Neural progenitor cell (in vitro differentiated cells): ENCODE results near the gene MSI2. TPM values are rescaled to one million over a fixed set of nuclear protein-coding genes. Genes with fewer than 3 reads are reported as not detected.

Source experiments
- DNase-seq: peaks from one replicate; pipeline ENCODE4 v3.0.0-alpha.2; 2016; ENCODE audit warnings: low spot score
- H2AFZ ChIP-seq: fragments of 200-600 bp; sonication (generic); replicated peaks from 2 replicates; pipeline ENCODE4 v1.6.1; 2016; ENCODE audit warnings: antibody characterized with exemption
- H3F3A ChIP-seq: fragments of 200-600 bp; sonication (generic); 2 replicates; pipeline ENCODE4 v1.6.1; 2016; ENCODE audit warnings: antibody characterized with exemption, low read depth
- H3K27ac ChIP-seq: fragments of 200-600 bp; sonication (generic); 2 replicates; pipeline ENCODE4 v1.5.1; 2016; ENCODE audit warnings: mild to moderate bottlenecking
- H3K27me3 ChIP-seq: fragments of 200-600 bp; sonication (generic); 2 replicates; pipeline ENCODE4 v1.6.1; 2016; ENCODE audit warnings: mild to moderate bottlenecking, moderate library complexity
- H3K36me3 ChIP-seq: fragments of 200-600 bp; sonication (generic); 2 replicates; pipeline ENCODE4 v1.5.1; 2016
- H3K4me1 ChIP-seq: fragments of 200-600 bp; sonication (generic); 2 replicates; pipeline ENCODE4 v1.6.1; 2016; ENCODE audit warnings: mixed run types
- H3K4me2 ChIP-seq: fragments of 200-600 bp; sonication (generic); 2 replicates; pipeline ENCODE4 v1.6.1; 2016
- H3K4me3 ChIP-seq: fragments of 200-600 bp; sonication (generic); 2 replicates; pipeline ENCODE4 v1.5.1; 2016
- H3K79me2 ChIP-seq: fragments of 200-600 bp; sonication (generic); 2 replicates; pipeline ENCODE4 v1.6.1; 2016; ENCODE audit warnings: low read depth
- H3K9ac ChIP-seq: fragments of 200-600 bp; sonication (generic); 2 replicates; pipeline ENCODE4 v1.6.1; 2016
- H3K9me3 ChIP-seq: fragments of 200-600 bp; sonication (generic); 2 replicates; pipeline ENCODE4 v1.5.1; 2016; ENCODE audit warnings: low read depth
- H4K20me1 ChIP-seq: fragments of 200-600 bp; sonication (generic); 2 replicates; pipeline ENCODE4 v1.6.1; 2016; ENCODE audit warnings: low read depth
- H3K27ac Mint-ChIP-seq: 3 replicates; pipeline ENCODE4 v1.8.0; 2021; ENCODE audit warnings: mixed read lengths
- H3K27me3 Mint-ChIP-seq: 2 replicates; pipeline ENCODE4 v1.8.0; 2022; ENCODE audit warnings: low read depth, mild to moderate bottlenecking, inconsistent platforms, moderate library complexity, mixed read lengths; ENCODE audit not compliant: insufficient read depth
- H3K36me3 Mint-ChIP-seq: 3 replicates; pipeline ENCODE4 v1.8.0; 2021; ENCODE audit warnings: mixed read lengths
- H3K4me1 Mint-ChIP-seq: 3 replicates; pipeline ENCODE4 v1.8.0; 2021; ENCODE audit warnings: mixed read lengths
- H3K4me3 Mint-ChIP-seq: 3 replicates; pipeline ENCODE4 v1.8.0; 2021; ENCODE audit warnings: mild to moderate bottlenecking, moderate library complexity, mixed read lengths
- H3K9me3 Mint-ChIP-seq: 3 replicates; pipeline ENCODE4 v1.8.0; 2020; ENCODE audit warnings: mixed read lengths
- EZH2 ChIP-seq: fragments of 200-600 bp; sonication (generic); IDR thresholded peaks from 2 replicates; pipeline ENCODE4 v1.6.1; 2017; ENCODE audit warnings: antibody characterized with exemption, mild to moderate bottlenecking, moderate library complexity
- EZH2phosphoT487 ChIP-seq: fragments of 200-600 bp; sonication (generic); IDR thresholded peaks from 2 replicates; pipeline ENCODE4 v1.6.1; 2017; ENCODE audit warnings: antibody characterized with exemption
- total RNA-seq: library from RNA; depleted of rRNA; stranded (reverse); fragments of >200 nt; gene quantifications from 2 replicates; pipeline ENCODE4 v1.2.3, GENCODE V29; 2015; ENCODE audit warnings: low replicate concordance
- TF ChIP-seq, protein P1 (sequence below): fragments of 200-600 bp; sonication (generic); IDR thresholded peaks from 2 replicates; pipeline ENCODE4 v1.5.1; 2017; ENCODE audit warnings: antibody characterized with exemption, mild to moderate bottlenecking

Gene MSI2
- total RNA-seq, 1 donor from 2014 or later, result 96.9 TPM

DNA sequence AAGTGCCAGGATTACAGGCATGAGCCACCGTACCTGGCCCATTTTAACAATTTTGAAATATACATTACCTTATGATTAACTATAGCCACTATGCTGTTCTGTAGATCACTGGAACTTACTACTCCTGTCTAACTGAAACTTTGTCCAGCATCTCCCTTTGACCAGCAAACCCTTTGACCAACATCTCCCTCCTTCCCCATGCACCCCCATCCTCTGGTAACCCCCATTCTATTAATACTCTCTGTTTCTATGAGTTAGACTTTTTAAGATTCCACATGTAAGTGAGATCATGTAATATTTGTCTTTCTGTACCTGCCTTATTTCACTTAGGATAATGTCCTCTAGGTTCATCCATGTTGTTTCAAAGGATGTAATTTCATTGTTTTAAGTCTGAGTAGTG is 178.0 kb downstream of the MSI2 start:
- H3K9me3 ChIP-seq, result no peaks in the 10 kb centered on the region
- H3K4me1 Mint-ChIP-seq, result peaks cover 71% of the 10 kb centered on the region
- no peaks in the 10 kb centered on the region for H3K27me3 Mint-ChIP-seq
- TF ChIP-seq EZH2phosphoT487 (no peak), EZH2 (no peak)
- TF ChIP-seq, protein P1, sequence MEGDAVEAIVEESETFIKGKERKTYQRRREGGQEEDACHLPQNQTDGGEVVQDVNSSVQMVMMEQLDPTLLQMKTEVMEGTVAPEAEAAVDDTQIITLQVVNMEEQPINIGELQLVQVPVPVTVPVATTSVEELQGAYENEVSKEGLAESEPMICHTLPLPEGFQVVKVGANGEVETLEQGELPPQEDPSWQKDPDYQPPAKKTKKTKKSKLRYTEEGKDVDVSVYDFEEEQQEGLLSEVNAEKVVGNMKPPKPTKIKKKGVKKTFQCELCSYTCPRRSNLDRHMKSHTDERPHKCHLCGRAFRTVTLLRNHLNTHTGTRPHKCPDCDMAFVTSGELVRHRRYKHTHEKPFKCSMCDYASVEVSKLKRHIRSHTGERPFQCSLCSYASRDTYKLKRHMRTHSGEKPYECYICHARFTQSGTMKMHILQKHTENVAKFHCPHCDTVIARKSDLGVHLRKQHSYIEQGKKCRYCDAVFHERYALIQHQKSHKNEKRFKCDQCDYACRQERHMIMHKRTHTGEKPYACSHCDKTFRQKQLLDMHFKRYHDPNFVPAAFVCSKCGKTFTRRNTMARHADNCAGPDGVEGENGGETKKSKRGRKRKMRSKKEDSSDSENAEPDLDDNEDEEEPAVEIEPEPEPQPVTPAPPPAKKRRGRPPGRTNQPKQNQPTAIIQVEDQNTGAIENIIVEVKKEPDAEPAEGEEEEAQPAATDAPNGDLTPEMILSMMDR, result no peak
- H3K4me1 ChIP-seq, result peaks cover 24% of the 10 kb centered on the region
- H3K36me3 ChIP-seq, result no peaks in the 10 kb centered on the region
- H3K4me3 ChIP-seq, result no peak overlapping the region
- no peak overlapping the region for H3K9ac ChIP-seq
- peaks cover 100% of the 10 kb centered on the region for H3K79me2 ChIP-seq
- no peaks in the 10 kb centered on the region for H3K27me3 ChIP-seq
- no peak overlapping the region for H3K4me3 Mint-ChIP-seq
- no peak overlapping the region for H3K27ac ChIP-seq
- H3F3A ChIP-seq, result no peaks in the 10 kb centered on the region
- peaks cover 56% of the 10 kb centered on the region for H4K20me1 ChIP-seq
- H3K4me2 ChIP-seq, result no peak overlapping the region
- no peak overlapping the region for H2AFZ ChIP-seq
- H3K9me3 Mint-ChIP-seq, result no peaks in the 10 kb centered on the region
- DNase-seq, result no peak
- peaks cover 33% of the 10 kb centered on the region for H3K36me3 Mint-ChIP-seq
- H3K27ac Mint-ChIP-seq, result no peak overlapping the region

DNA sequence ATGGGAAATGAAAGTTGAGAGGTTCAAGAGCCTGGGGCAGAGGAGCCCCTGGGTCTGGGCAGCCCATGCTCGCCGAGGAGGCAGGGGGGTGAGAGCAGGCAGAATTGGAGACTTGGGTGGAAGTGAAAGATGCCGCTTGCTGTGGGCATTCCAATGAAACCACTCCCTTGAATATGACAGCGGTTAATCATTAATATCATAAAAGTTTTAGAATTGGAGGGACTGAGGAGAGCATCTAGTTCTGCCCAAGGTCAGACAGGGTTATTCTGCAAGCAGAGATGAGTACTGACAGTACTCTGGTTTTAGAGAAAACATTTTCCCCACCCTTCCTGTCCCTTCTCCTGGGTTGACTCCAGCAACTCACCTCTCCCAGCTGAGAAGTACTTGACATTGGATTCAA is 180.2 kb downstream of the MSI2 start:
- peak overlapping the region; percentile 62 for H3K27ac Mint-ChIP-seq
- no peak overlapping the region for H3K4me2 ChIP-seq
- H3F3A ChIP-seq, result peaks cover 9% of the 10 kb centered on the region
- H3K27ac ChIP-seq, result no peak overlapping the region
- no peaks in the 10 kb centered on the region for H3K9me3 ChIP-seq
- H3K4me1 ChIP-seq, result peaks cover 45% of the 10 kb centered on the region
- H2AFZ ChIP-seq, result no peak overlapping the region
- peaks cover 100% of the 10 kb centered on the region for H3K79me2 ChIP-seq
- H3K27me3 Mint-ChIP-seq, result no peaks in the 10 kb centered on the region
- H3K27me3 ChIP-seq, result no peaks in the 10 kb centered on the region
- no peak overlapping the region for H3K9ac ChIP-seq
- H3K9me3 Mint-ChIP-seq, result no peaks in the 10 kb centered on the region
- H3K36me3 Mint-ChIP-seq, result peaks cover 26% of the 10 kb centered on the region
- TF ChIP-seq EZH2phosphoT487 (no peak), EZH2 (no peak)
- TF ChIP-seq, protein P1, result no peak
- H3K4me3 ChIP-seq, result no peak overlapping the region
- peaks cover 59% of the 10 kb centered on the region for H4K20me1 ChIP-seq
- peaks cover 76% of the 10 kb centered on the region for H3K4me1 Mint-ChIP-seq
- H3K4me3 Mint-ChIP-seq, result no peak overlapping the region
- DNase-seq, result no peak
- no peaks in the 10 kb centered on the region for H3K36me3 ChIP-seq

DNA sequence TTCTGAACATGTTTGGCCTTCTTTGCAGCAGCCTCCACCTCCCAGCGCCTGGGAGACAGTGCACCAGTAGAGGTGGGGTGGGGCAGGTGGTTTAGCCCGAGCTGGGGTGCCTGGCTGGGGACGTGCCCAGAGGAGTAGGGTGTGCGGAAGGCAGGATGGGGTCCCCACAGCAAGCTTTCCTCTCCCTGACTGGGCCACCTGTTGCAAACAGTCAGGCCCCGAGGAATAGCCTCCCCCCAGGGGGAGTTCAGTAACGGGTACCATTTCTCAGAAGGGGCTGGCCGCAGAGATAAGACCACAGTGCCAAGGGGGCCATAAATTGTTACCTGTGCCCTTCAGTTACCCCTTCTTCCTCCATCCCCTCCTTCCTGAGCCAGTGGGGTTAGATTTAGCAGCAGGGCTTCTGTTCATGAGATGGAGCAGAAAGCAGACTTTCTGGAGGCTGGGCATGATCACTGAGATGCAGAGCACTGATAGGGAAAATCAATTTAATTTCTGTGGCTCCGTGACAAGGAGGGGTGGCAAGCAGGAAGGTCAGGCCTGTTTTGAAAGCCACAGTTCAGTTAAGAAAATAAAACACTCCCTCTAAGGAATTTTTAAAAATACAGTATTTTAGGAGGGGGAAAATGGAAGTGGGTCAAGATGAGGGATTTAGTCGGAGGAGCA is 181.9 kb downstream of the MSI2 start:
- Histone ChIP-seq H3K9me3 (no peaks in the 10 kb centered on the region), H3K4me1 (peaks cover 46% of the 10 kb centered on the region), H3K4me3 (no peak overlapping the region), H3K4me2 (no peak overlapping the region), H2AFZ (no peak overlapping the region), H4K20me1 (peaks cover 61% of the 10 kb centered on the region), H3K79me2 (peaks cover 100% of the 10 kb centered on the region), H3K9ac (no peak overlapping the region), H3K27ac (no peak overlapping the region), H3K27me3 (no peaks in the 10 kb centered on the region), H3K36me3 (no peaks in the 10 kb centered on the region), H3F3A (peaks cover 9% of the 10 kb centered on the region)
- DNase-seq, result no peak
- Mint-ChIP-seq H3K27ac (peak overlapping the region; percentile 74), H3K27me3 (no peaks in the 10 kb centered on the region), H3K4me3 (no peak overlapping the region), H3K36me3 (peaks cover 20% of the 10 kb centered on the region), H3K9me3 (no peaks in the 10 kb centered on the region), H3K4me1 (peaks cover 76% of the 10 kb centered on the region)
- TF ChIP-seq EZH2phosphoT487 (no peak), EZH2 (no peak)
- TF ChIP-seq, protein P1, result no peak
